H1 (cell line): ENCODE data around the gene RNF144A. TPM values are rescaled to one million over a fixed set of nuclear protein-coding genes. Genes with fewer than 3 reads are reported as not detected.

Experiments
- CTCF ChIA-PET: fragments of 300-600 bp; sonication (Branson Sonifier 250); formaldehyde crosslinking; loops from one replicate; lab custom pipeline; 2021; ENCODE audit not compliant: partially characterized antibody; lab: Charles Lee
- POLR2A ChIA-PET: fragments of 300-600 bp; sonication (Branson Sonifier 250); formaldehyde crosslinking; loops from one replicate; lab custom pipeline; 2021; ENCODE audit warnings: inconsistent platforms; ENCODE audit not compliant: partially characterized antibody; lab: Charles Lee
- DNase-seq, 2 experiments: peaks; one replicate each; pipeline versions ENCODE4 v3.0.0 to v3.0.0-alpha.2; 2010 to 2022; ENCODE audit warnings: low spot score in 2 of 2, low read depth in 1 of 2, mixed read lengths in 1 of 2
- FAIRE-seq: peaks from 2 replicates; lab custom pipeline; 2011; peaks lifted over from hg19 to GRCh38; lab: Jason Lieb, UNC
- H2AFZ ChIP-seq: 2 replicates; pipeline ENCODE4 v1.8.1; 2012; ENCODE audit warnings: low read length, inconsistent platforms
- H2AK5ac ChIP-seq: 2 replicates; pipeline ENCODE4 v1.6.1; 2013; ENCODE audit warnings: low read depth, low read length
- H2BK120ac ChIP-seq: replicated peaks from 2 replicates; pipeline ENCODE3; 2013; ENCODE audit warnings: low read depth, low read length, inconsistent platforms
- H2BK12ac ChIP-seq: 2 replicates; pipeline ENCODE4 v1.6.1; 2013; ENCODE audit warnings: low read depth, low read length
- H2BK15ac ChIP-seq: 2 replicates; pipeline ENCODE4 v1.6.1; 2013; ENCODE audit warnings: low read length
- H2BK20ac ChIP-seq: 2 replicates; pipeline ENCODE4 v1.6.1; 2013; ENCODE audit warnings: low read length
- H2BK5ac ChIP-seq: 2 replicates; pipeline ENCODE4 v1.6.1; 2013; ENCODE audit warnings: low read depth, low read length
- H3K14ac ChIP-seq: 2 replicates; pipeline ENCODE4 v1.6.1; 2013; ENCODE audit warnings: inconsistent platforms; ENCODE audit not compliant: insufficient read length
- H3K18ac ChIP-seq: 2 replicates; pipeline ENCODE4 v1.6.1; 2013; ENCODE audit warnings: low read length; ENCODE audit errors: extremely low read depth
- H3K23ac ChIP-seq: 2 replicates; pipeline ENCODE4 v1.6.1; 2013; ENCODE audit warnings: inconsistent platforms; ENCODE audit not compliant: insufficient read length
- H3K23me2 ChIP-seq: 2 replicates; pipeline ENCODE4 v1.6.1; 2013; ENCODE audit warnings: low read depth, low read length
- H3K27ac ChIP-seq: 2 replicates; pipeline ENCODE4 v1.6.1; 2011; ENCODE audit warnings: low read depth, low read length, inconsistent platforms
- H3K27me3 ChIP-seq, 4 experiments: replicated peaks in 1 of 4; 1 replicate in 1 of 4; 2 replicates in 3 of 4; pipeline versions ENCODE4 v1.6.1 to v1.8.1; 2011 to 2013; ENCODE audit warnings: low read length in 3 of 4, mild to moderate bottlenecking in 3 of 4, inconsistent platforms in 2 of 4, mixed read lengths in 2 of 4, moderate library complexity in 1 of 4; ENCODE audit not compliant: control insufficient read depth in 3 of 4, insufficient read depth in 3 of 4; ENCODE audit errors: extremely low read depth in 1 of 4
- H3K36me3 ChIP-seq, 4 experiments: 2 replicates each; pipeline versions ENCODE4 v1.6.1 to v1.8.1; 2011 to 2013; ENCODE audit warnings: mild to moderate bottlenecking in 4 of 4, low read length in 3 of 4, moderate library complexity in 2 of 4, control low read depth in 1 of 4, inconsistent platforms in 1 of 4; ENCODE audit not compliant: insufficient read depth in 4 of 4, control insufficient read depth in 2 of 4
- H3K4ac ChIP-seq: replicated peaks from 2 replicates; pipeline ENCODE3; 2013; ENCODE audit warnings: low read length, low read depth, mixed read lengths, inconsistent platforms; ENCODE audit not compliant: insufficient read length
- H3K4me1 ChIP-seq, 4 experiments: replicated peaks in 1 of 4; 1 replicate in 1 of 4; 2 replicates in 3 of 4; pipeline versions ENCODE4 v1.6.1 to v1.8.1; 2011 to 2013; ENCODE audit warnings: low read length in 3 of 4, inconsistent platforms in 2 of 4, mixed read lengths in 1 of 4; ENCODE audit not compliant: insufficient read depth in 4 of 4, control insufficient read depth in 3 of 4
- H3K4me2 ChIP-seq, 2 experiments: 2 replicates each; pipeline versions ENCODE4 v1.6.1 to v1.8.1; 2011 to 2013; ENCODE audit warnings: low read depth in 2 of 2, low read length in 2 of 2, control low read depth in 1 of 2, inconsistent platforms in 1 of 2, mild to moderate bottlenecking in 1 of 2; ENCODE audit not compliant: insufficient read depth in 1 of 2
- H3K4me3 ChIP-seq, 4 experiments: fragments of 200-600, 300-600 bp in 1 of 4; sonication (generic), shearing (Covaris generic), sonication (Bioruptor Twin) in 1 of 4; 2 replicates each; pipeline versions ENCODE4 v1.5.1 to v1.8.1; 2011 to 2016; ENCODE audit warnings: low read length in 4 of 4, low read depth in 3 of 4, control low read depth in 2 of 4, inconsistent platforms in 2 of 4, mild to moderate bottlenecking in 2 of 4, mixed read lengths in 1 of 4, moderate library complexity in 1 of 4; ENCODE audit not compliant: insufficient read depth in 2 of 4; ENCODE audit errors: extremely low read depth in 1 of 4
- H3K56ac ChIP-seq: replicated peaks from 2 replicates; pipeline ENCODE3; 2013; ENCODE audit warnings: low read depth, mild to moderate bottlenecking, mixed read lengths, low read length, inconsistent platforms; ENCODE audit not compliant: insufficient read length
- H3K79me1 ChIP-seq: 2 replicates; pipeline ENCODE4 v1.6.1; 2013; ENCODE audit warnings: low read depth, low read length, control low read depth
- H3K79me2 ChIP-seq, 2 experiments: 2 replicates each; pipeline versions ENCODE4 v1.6.1 to v1.8.1; 2012 to 2013; ENCODE audit warnings: low read length in 2 of 2, mild to moderate bottlenecking in 2 of 2, inconsistent platforms in 1 of 2; ENCODE audit not compliant: insufficient read depth in 2 of 2, control insufficient read depth in 1 of 2
- H3K9ac ChIP-seq, 4 experiments: replicated peaks in 1 of 4; 1 replicate in 1 of 4; 2 replicates in 3 of 4; pipeline versions ENCODE4 v1.6.1 to v1.8.1; 2011 to 2013; ENCODE audit warnings: low read depth in 3 of 4, low read length in 3 of 4, control low read depth in 2 of 4, mild to moderate bottlenecking in 2 of 4, moderate library complexity in 2 of 4, inconsistent platforms in 1 of 4; ENCODE audit errors: extremely low read depth in 1 of 4
- H3K9me3 ChIP-seq, 2 experiments: 2 replicates each; pipeline versions ENCODE4 v1.6.1 to v1.8.1; 2012 to 2013; ENCODE audit warnings: mild to moderate bottlenecking in 2 of 2, moderate library complexity in 2 of 2, control low read depth in 1 of 2, inconsistent platforms in 1 of 2, low read depth in 1 of 2, low read length in 1 of 2, mixed read lengths in 1 of 2; ENCODE audit not compliant: insufficient read depth in 2 of 2
- H4K20me1 ChIP-seq, 2 experiments: replicated peaks in 1 of 2; 2 replicates each; pipeline versions ENCODE3 to v1.8.1; 2011 to 2013; ENCODE audit warnings: inconsistent platforms in 2 of 2, low read length in 2 of 2, mild to moderate bottlenecking in 1 of 2; ENCODE audit not compliant: insufficient read depth in 2 of 2, control insufficient read depth in 1 of 2
- H4K5ac ChIP-seq: 2 replicates; pipeline ENCODE4 v1.6.1; 2013; ENCODE audit warnings: low read length, low read depth, mixed read lengths, inconsistent platforms; ENCODE audit not compliant: insufficient read length
- H4K8ac ChIP-seq: 2 replicates; pipeline ENCODE4 v1.8.0; 2013; ENCODE audit warnings: mild to moderate bottlenecking, moderate library complexity, low read length, inconsistent platforms; ENCODE audit not compliant: insufficient read depth; ENCODE audit errors: extremely low read depth
- H4K91ac ChIP-seq: replicated peaks from 2 replicates; pipeline ENCODE3; 2013; ENCODE audit warnings: low read length, mixed read lengths, inconsistent platforms; ENCODE audit not compliant: insufficient read length
- FOSL1 ChIP-seq: IDR thresholded peaks from 2 replicates; pipeline ENCODE4 v1.6.1; 2011; ENCODE audit warnings: mild to moderate bottlenecking, low read depth, low read length, moderate library complexity; ENCODE audit not compliant: insufficient read depth
- JUN ChIP-seq: IDR thresholded peaks from 2 replicates; pipeline ENCODE4 v1.6.1; 2011; ENCODE audit warnings: low read depth, mild to moderate bottlenecking, improper control_type of control experiment, low read length
- RNF2 ChIP-seq: fragments of 200-900, 300-1000 bp; sonication (generic); IDR thresholded peaks from 2 replicates; pipeline ENCODE4 v1.7.1; 2016; ENCODE audit warnings: borderline replicate concordance, low read depth, mild to moderate bottlenecking, antibody characterized with exemption, low read length; ENCODE audit not compliant: poor library complexity, severe bottlenecking; ENCODE audit errors: missing control alignments
- TAF7 ChIP-seq: optimal IDR thresholded peaks from 2 replicates; pipeline ENCODE3; 2011; ENCODE audit warnings: low read depth, mild to moderate bottlenecking, inconsistent platforms, low read length, moderate library complexity, borderline replicate concordance
- WGBS, 2 experiments: shearing (Covaris generic) in 1 of 2; methylation state at CpG; one replicate each; pipeline versions ENCODE4 v1.1.6 to v1.1.7; 2013 to 2015; ENCODE audit warnings: low lambda C conversion rate in 2 of 2, mixed read lengths in 2 of 2, inconsistent platforms in 1 of 2, low coverage in 1 of 2, missing lambda C conversion rate in 1 of 2; ENCODE audit not compliant: insufficient replicate concordance in 2 of 2, insufficient coverage in 1 of 2, insufficient read length in 1 of 2; ENCODE audit errors: extremely low coverage in 1 of 2, missing lambda C conversion rate in 1 of 2; 5-methylcytosine and 5-hydroxymethylcytosine counted together
- polyA plus RNA-seq, 7 experiments: library from polyadenylated mRNA; depleted of rRNA in 3 of 7; stranded (reverse) in 5 of 7; unstranded in 2 of 7; fragments of >200 nt in 5 of 7; fragments of 200-250 nt in 2 of 7; gene quantifications; 1 replicate in 5 of 7; 2 replicates in 1 of 7; 4 replicates in 1 of 7; pipeline versions ENCODE4 v1.2.1 to v1.2.3, GENCODE V29; 2011 to 2013; ENCODE audit warnings: missing spikeins in 2 of 7, mixed read lengths in 2 of 7
- total RNA-seq: library from RNA; stranded (reverse); fragmentation: NEBNext Ultra II Directional; extraction: Animal tissue kit (Norgen Biotek cat#: 25700); gene quantifications from 2 replicates; pipeline ENCODE4 v1.2.1, GENCODE V29; 2021

The RNF144A gene
- total and polyA plus RNA-seq, 2 of the 8 experiments (the other 6 are each of a cell fraction or from before 2014, with no cell fraction given) = 14.0 to 15.0 TPM

GRCh38 chr2:6973895-6974545, 56.8 kb downstream of the RNF144A start:
- no peaks in the 10 kb centered on the region; a peak in 1 of 4 replicates for H3K9me3 ChIP-seq
- H2BK12ac ChIP-seq = no peak overlapping the region
- no peak overlapping the region for H2BK5ac ChIP-seq
- no peaks in the 10 kb centered on the region for H3K23me2 ChIP-seq
- POLR2A ChIA-PET = no interaction called here
- H2AFZ ChIP-seq = no peak overlapping the region
- WGBS, 2 experiments = 79% methylated on average over 7 of the region's 7 CpGs; no CpG with 5 or more reads in 1 of the 2 experiments
- H2BK15ac ChIP-seq = no peak overlapping the region
- FAIRE-seq (no peak), DNase-seq (no peak)
- CTCF ChIA-PET = interaction anchor here (1.0 to 1.2 kb wide), 2 partner anchors 12 to 40 kb away, joined by 3 to 4 read pairs; no protein-coding TSS in a partner anchor
- no peak overlapping the region for H4K91ac ChIP-seq
- no peak overlapping the region for H3K18ac ChIP-seq
- H3K4ac ChIP-seq = no peak overlapping the region
- no peak overlapping the region for H4K5ac ChIP-seq
- no peaks in the 10 kb centered on the region for H3K27me3 ChIP-seq
- H3K79me1 ChIP-seq = no peaks in the 10 kb centered on the region
- H2AK5ac ChIP-seq = no peak overlapping the region
- no peak overlapping the region for H3K23ac ChIP-seq
- no peaks in the 10 kb centered on the region for H4K20me1 ChIP-seq
- H3K79me2 ChIP-seq = no peaks in the 10 kb centered on the region
- no peak overlapping the region for H2BK20ac ChIP-seq
- H3K9ac ChIP-seq = no peak overlapping the region
- no peak overlapping the region for H2BK120ac ChIP-seq
- H3K27ac ChIP-seq = no peak overlapping the region
- H3K4me3 ChIP-seq = no peak overlapping the region
- no peaks in the 10 kb centered on the region for H3K4me1 ChIP-seq
- H3K4me2 ChIP-seq = no peak overlapping the region
- H3K14ac ChIP-seq = no peak overlapping the region
- no peak overlapping the region for H3K56ac ChIP-seq
- H4K8ac ChIP-seq = no peak overlapping the region
- no peaks in the 10 kb centered on the region for H3K36me3 ChIP-seq
- TF ChIP-seq TAF7 (no peak), RNF2 (no peak), JUN (no peak), FOSL1 (no peak)
